Endothelial cell of umbilical vein (primary cell): ENCODE data around the gene UST. TPM values are rescaled to one million over a fixed set of nuclear protein-coding genes. Genes with fewer than 3 reads are reported as not detected.

Experiments used
- BruUV-seq: library from RNA; stranded (reverse); fragments of 400-500 nt; replicated peaks from 2 replicates; lab custom pipeline; 2021; lab: Mats Ljungman, UMichigan
- CTCF ChIA-PET: fragments of 300-600, 350-600 bp; sonication (Branson Sonifier 250); formaldehyde crosslinking; loops from one replicate; lab custom pipeline; 2021; ENCODE audit warnings: antibody characterized with exemption, inconsistent platforms; lab: Charles Lee
- POLR2A ChIA-PET: fragments of 300-600, 350-600 bp; sonication (Branson Sonifier 250); formaldehyde crosslinking; loops from one replicate; lab custom pipeline; 2021; ENCODE audit warnings: antibody characterized with exemption, inconsistent platforms; lab: Charles Lee
- DNase-seq: peaks from one replicate; pipeline ENCODE4 v3.0.0-alpha.2; 2011; ENCODE audit warnings: low read depth, low spot score
- FAIRE-seq: peaks from 2 replicates; lab custom pipeline; 2011; peaks lifted over from hg19 to GRCh38; lab: Jason Lieb, UNC
- H2AFZ ChIP-seq: 2 replicates; pipeline ENCODE4 v1.6.0; 2012; ENCODE audit warnings: low read depth, low read length, control low read depth, inconsistent platforms
- H3K27ac ChIP-seq: 2 replicates; pipeline ENCODE4 v1.5.1; 2011; ENCODE audit warnings: low read depth, mild to moderate bottlenecking, control low read depth, low read length, moderate library complexity; ENCODE audit not compliant: insufficient read depth
- H3K27me3 ChIP-seq, 2 experiments: 2 replicates each; pipeline versions ENCODE4 v1.6.0 to v1.6.1; 2011; ENCODE audit warnings: low read length in 2 of 2, mixed read lengths in 1 of 2; ENCODE audit not compliant: control insufficient read depth in 2 of 2, insufficient read depth in 2 of 2
- H3K36me3 ChIP-seq, 2 experiments: 2 replicates in 1 of 2; 3 replicates in 1 of 2; pipeline ENCODE4 v1.5.1; 2011; ENCODE audit warnings: low read length in 2 of 2, mild to moderate bottlenecking in 1 of 2, moderate library complexity in 1 of 2; ENCODE audit not compliant: control insufficient read depth in 2 of 2, insufficient read depth in 2 of 2; ENCODE audit errors: extremely low read depth in 1 of 2
- H3K4me1 ChIP-seq: 3 replicates; pipeline ENCODE4 v1.5.1; 2011; ENCODE audit warnings: mild to moderate bottlenecking, low read length; ENCODE audit not compliant: control insufficient read depth, insufficient read depth; ENCODE audit errors: extremely low read depth
- H3K4me2 ChIP-seq: 2 replicates; pipeline ENCODE4 v1.6.1; 2011; ENCODE audit warnings: low read length, control low read depth, mixed read lengths; ENCODE audit not compliant: insufficient read depth
- H3K4me3 ChIP-seq, 3 experiments: fragments of 200-600 bp in 1 of 3; sonication (generic), shearing (Covaris generic) in 1 of 3; replicated peaks in 1 of 3; 2 replicates each; pipeline ENCODE4 v1.5.1; 2011 to 2016; ENCODE audit warnings: control low read depth in 3 of 3, low read length in 3 of 3, mild to moderate bottlenecking in 2 of 3, inconsistent platforms in 1 of 3, low read depth in 1 of 3, moderate library complexity in 1 of 3; ENCODE audit not compliant: insufficient read depth in 1 of 3
- H3K79me2 ChIP-seq: 2 replicates; pipeline ENCODE4 v1.6.0; 2012; ENCODE audit warnings: low read length, inconsistent platforms; ENCODE audit not compliant: control insufficient read depth, insufficient read depth
- H3K9ac ChIP-seq: replicated peaks from 2 replicates; pipeline ENCODE3; 2011; ENCODE audit warnings: low read length, control low read depth; ENCODE audit not compliant: insufficient read depth; ENCODE audit errors: extremely low read depth
- H3K9me1 ChIP-seq: replicated peaks from 3 replicates; pipeline ENCODE4 v1.6.0; 2011; ENCODE audit warnings: mild to moderate bottlenecking, low read length; ENCODE audit not compliant: control insufficient read depth, insufficient read depth; ENCODE audit errors: extremely low read depth
- H3K9me3 ChIP-seq: replicated peaks from 2 replicates; pipeline ENCODE4 v1.5.1; 2012; ENCODE audit warnings: low read length, inconsistent platforms; ENCODE audit not compliant: control insufficient read depth, insufficient read depth
- H4K20me1 ChIP-seq: replicated peaks from 2 replicates; pipeline ENCODE3; 2011; ENCODE audit warnings: mild to moderate bottlenecking, low read length; ENCODE audit not compliant: control insufficient read depth, insufficient read depth; ENCODE audit errors: extremely low read depth
- EZH2 ChIP-seq: IDR thresholded peaks from 2 replicates; pipeline ENCODE4 v1.6.1; 2012; ENCODE audit warnings: borderline replicate concordance, low read depth, mild to moderate bottlenecking, moderate library complexity, low read length, inconsistent platforms; ENCODE audit not compliant: severe bottlenecking
- FOS ChIP-seq: IDR thresholded peaks from 2 replicates; pipeline ENCODE4 v1.6.1; 2011; ENCODE audit warnings: mild to moderate bottlenecking, low read length, moderate library complexity, borderline replicate concordance; ENCODE audit not compliant: insufficient read depth
- GATA2 ChIP-seq: IDR thresholded peaks from 2 replicates; pipeline ENCODE4 v1.7.0; 2011; ENCODE audit warnings: low read depth, mild to moderate bottlenecking, moderate library complexity, mixed read lengths, low read length; ENCODE audit not compliant: insufficient read length, insufficient read depth
- JUN ChIP-seq: IDR thresholded peaks from 2 replicates; pipeline ENCODE4 v1.6.1; 2011; ENCODE audit warnings: borderline replicate concordance, low read depth; ENCODE audit not compliant: insufficient read length, insufficient read depth
- MYC ChIP-seq: IDR thresholded peaks from one replicate; pipeline ENCODE4 v1.6.1; 2011; ENCODE audit warnings: mild to moderate bottlenecking, low read depth, low read length
- POLR2A ChIP-seq: IDR thresholded peaks from 2 replicates; pipeline ENCODE4 v1.6.1; 2012; ENCODE audit warnings: low read depth, mild to moderate bottlenecking, control low read depth, low read length
- POLR2AphosphoS5 ChIP-seq: IDR thresholded peaks from 2 replicates; pipeline ENCODE4 v1.6.1; 2012; ENCODE audit warnings: low read depth, mild to moderate bottlenecking, control low read depth, low read length, moderate library complexity; ENCODE audit not compliant: insufficient read depth
- dilution Hi-C: fragments of 300-500 bp; cut with MboI; formaldehyde crosslinking; loops from one replicate; pipeline ENCODE4 v1.15.0; 2019; ENCODE audit warnings: low sequenced_read_pairs; ENCODE audit not compliant: extremely low pct_ligation_motif_present
- intact Hi-C: fragments of 100-400 bp; cut with micrococcal nuclease; formaldehyde crosslinking; loops from one replicate; pipeline ENCODE4 v1.10.0; 2022
- polyA plus RNA-seq, 4 experiments: library from polyadenylated mRNA; depleted of rRNA in 3 of 4; stranded (reverse) in 3 of 4; unstranded in 1 of 4; fragments of >200 nt; gene quantifications; 2 replicates each; pipeline versions ENCODE4 v1.2.1 to v1.2.3, GENCODE V29; 2011 to 2012; ENCODE audit warnings: missing spikeins in 1 of 4
- total RNA-seq: library from RNA; stranded (reverse); gene quantifications from 2 replicates; pipeline ENCODE4 v1.2.3, GENCODE V29; 2021
- TF ChIP-seq, protein P1 (sequence below): IDR thresholded peaks from 2 replicates; pipeline ENCODE4 v1.6.1; 2011; ENCODE audit not compliant: insufficient read depth, insufficient read length
- TF ChIP-seq, protein P2 (sequence below), 2 donors: IDR thresholded peaks; 1 replicate in 1 of 2; 2 replicates in 1 of 2; pipeline ENCODE4 v1.5.1; 2011; ENCODE audit warnings: low read length in 2 of 2, mild to moderate bottlenecking in 2 of 2, moderate library complexity in 2 of 2, control low read depth in 1 of 2, inconsistent platforms in 1 of 2, low read depth in 1 of 2; ENCODE audit not compliant: insufficient read depth in 1 of 2; ENCODE audit errors: extremely low read depth in 1 of 2

The UST gene
- total and polyA plus RNA-seq, 2 donors (not counting 3 experiments of a cell fraction or from before 2014, with no cell fraction given) = 0.26 to 0.84 TPM

DNA sequence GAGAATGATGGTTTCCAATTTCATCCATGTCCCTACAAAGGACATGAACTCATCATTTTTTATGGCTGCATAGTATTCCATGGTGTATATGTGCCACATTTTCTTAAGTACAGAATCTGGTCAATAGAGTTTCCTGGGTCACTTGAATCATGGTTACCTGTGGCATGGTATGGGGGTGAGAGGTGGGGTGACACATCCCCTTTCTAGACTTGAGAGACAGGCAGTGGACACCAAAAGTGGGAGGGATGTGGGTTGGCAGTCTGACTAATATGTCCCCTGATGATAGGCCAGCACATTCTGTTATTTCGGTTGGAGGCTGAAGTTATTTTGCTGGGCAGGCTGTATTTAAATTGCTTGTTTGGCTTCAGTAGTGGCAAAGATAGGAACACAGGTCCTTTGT, 78.1 kb downstream of the UST start:
- TF ChIP-seq POLR2A = no peak
- TF ChIP-seq MYC = no peak
- TF ChIP-seq EZH2 = no peak
- TF ChIP-seq FOS = no peak
- TF ChIP-seq JUN = no peak
- CTCF ChIA-PET = interaction anchor here (1.3 kb wide), 1 partner anchor 28 kb away, joined by 3 read pairs; no protein-coding TSS in a partner anchor
- FAIRE-seq (no peak), DNase-seq (no peak)
- Histone ChIP-seq H3K9me3 (no peaks in the 10 kb centered on the region), H3K36me3 (no peaks in the 10 kb centered on the region), H3K79me2 (no peaks in the 10 kb centered on the region), H3K9me1 (no peaks in the 10 kb centered on the region), H3K9ac (no peak overlapping the region), H3K4me1 (no peaks in the 10 kb centered on the region), H3K4me2 (no peak overlapping the region), H3K27me3 (no peaks in the 10 kb centered on the region), H3K4me3 (no peak overlapping the region), H2AFZ (no peak overlapping the region), H3K27ac (no peak overlapping the region), H4K20me1 (no peaks in the 10 kb centered on the region)
- POLR2A ChIA-PET = no interaction called here
- dilution Hi-C loops (no loop called here), intact Hi-C loops (no loop called here)
- BruUV-seq = no TSS peak

DNA sequence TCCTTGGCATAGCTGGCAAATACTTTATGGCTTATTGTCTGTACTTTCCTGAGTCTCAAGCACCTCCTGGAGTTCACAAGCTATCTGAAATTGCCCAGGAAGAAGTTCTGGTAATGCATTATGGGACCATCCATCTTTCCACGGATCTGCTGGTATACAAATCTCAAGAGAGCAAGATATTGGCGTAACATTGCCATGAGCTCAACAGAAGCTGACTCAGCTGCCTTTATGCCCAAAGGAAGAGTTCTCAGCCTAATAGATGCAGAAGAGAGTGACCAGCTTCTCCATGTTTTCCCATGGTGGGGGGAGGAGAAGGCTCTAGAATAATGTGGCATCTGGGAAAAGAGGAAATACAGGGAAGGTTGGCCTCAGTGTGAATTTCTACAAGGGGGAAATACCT, 78.7 kb downstream of the UST start:
- FAIRE-seq (no peak), DNase-seq (no peak)
- Histone ChIP-seq H3K4me3 (no peak overlapping the region), H3K4me2 (no peak overlapping the region), H3K9ac (no peak overlapping the region), H3K79me2 (no peaks in the 10 kb centered on the region), H3K36me3 (no peaks in the 10 kb centered on the region), H3K9me3 (no peaks in the 10 kb centered on the region), H3K4me1 (no peaks in the 10 kb centered on the region), H3K27ac (no peak overlapping the region), H2AFZ (no peak overlapping the region), H4K20me1 (no peaks in the 10 kb centered on the region), H3K27me3 (no peaks in the 10 kb centered on the region), H3K9me1 (no peaks in the 10 kb centered on the region)
- TF ChIP-seq POLR2AphosphoS5 (no peak), POLR2A (no peak), EZH2 (no peak), GATA2 (no peak), MYC (no peak), FOS (no peak), JUN (no peak)
- TF ChIP-seq, protein P1, sequence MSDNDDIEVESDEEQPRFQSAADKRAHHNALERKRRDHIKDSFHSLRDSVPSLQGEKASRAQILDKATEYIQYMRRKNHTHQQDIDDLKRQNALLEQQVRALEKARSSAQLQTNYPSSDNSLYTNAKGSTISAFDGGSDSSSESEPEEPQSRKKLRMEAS = no peak
- TF ChIP-seq, protein P2, sequence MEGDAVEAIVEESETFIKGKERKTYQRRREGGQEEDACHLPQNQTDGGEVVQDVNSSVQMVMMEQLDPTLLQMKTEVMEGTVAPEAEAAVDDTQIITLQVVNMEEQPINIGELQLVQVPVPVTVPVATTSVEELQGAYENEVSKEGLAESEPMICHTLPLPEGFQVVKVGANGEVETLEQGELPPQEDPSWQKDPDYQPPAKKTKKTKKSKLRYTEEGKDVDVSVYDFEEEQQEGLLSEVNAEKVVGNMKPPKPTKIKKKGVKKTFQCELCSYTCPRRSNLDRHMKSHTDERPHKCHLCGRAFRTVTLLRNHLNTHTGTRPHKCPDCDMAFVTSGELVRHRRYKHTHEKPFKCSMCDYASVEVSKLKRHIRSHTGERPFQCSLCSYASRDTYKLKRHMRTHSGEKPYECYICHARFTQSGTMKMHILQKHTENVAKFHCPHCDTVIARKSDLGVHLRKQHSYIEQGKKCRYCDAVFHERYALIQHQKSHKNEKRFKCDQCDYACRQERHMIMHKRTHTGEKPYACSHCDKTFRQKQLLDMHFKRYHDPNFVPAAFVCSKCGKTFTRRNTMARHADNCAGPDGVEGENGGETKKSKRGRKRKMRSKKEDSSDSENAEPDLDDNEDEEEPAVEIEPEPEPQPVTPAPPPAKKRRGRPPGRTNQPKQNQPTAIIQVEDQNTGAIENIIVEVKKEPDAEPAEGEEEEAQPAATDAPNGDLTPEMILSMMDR (IDR thresholded peaks at IDR 0.05; ENCODE audit: extremely low read depth in 1 of 2, insufficient read depth in 1 of 2, low read depth in 1 of 2, low read length in 2 of 2) = no peak
- intact Hi-C loops (no loop called here), dilution Hi-C loops (no loop called here)
- ChIA-PET POLR2A (no interaction called here), CTCF (interaction anchor here (1.3 kb wide), 1 partner anchor 27 kb away, joined by 3 read pairs; no protein-coding TSS in a partner anchor)
- BruUV-seq = no TSS peak
